ENCODE results near the gene DAGLB. TPM values are rescaled to one million over a fixed set of nuclear protein-coding genes. Genes with fewer than 3 reads are reported as not detected.
"Not testable (repeated sequence)": the region's sequence is repeated elsewhere in the genome, so short reads cannot be mapped to it uniquely, and the experiment has no call there.

The DAGLB gene
- total RNA-seq, 1 donor from 2014 or later = 27.2 TPM

GRCh38 chr7:6385909-6386560 lies 61.7 kb downstream of the DAGLB start:
- H3K4me1 Mint-ChIP-seq (ENCODE audit: unreplicated experiment) = peaks cover 32% of the 10 kb centered on the region
- H3K36me3 Mint-ChIP-seq (ENCODE audit: low read depth, unreplicated experiment) = peaks cover 5% of the 10 kb centered on the region
- TF ChIP-seq CTCF (IDR thresholded peaks at IDR 0.05; ENCODE audit: unreplicated experiment) = no peak
- no peaks in the 10 kb centered on the region for H3K9me3 Mint-ChIP-seq (ENCODE audit: unreplicated experiment)
- no peak for DNase-seq (ENCODE audit: low spot score)
- no peak overlapping the region for H3K4me3 Mint-ChIP-seq (ENCODE audit: unreplicated experiment)
- H3K27me3 Mint-ChIP-seq (ENCODE audit: unreplicated experiment) = peaks cover 6% of the 10 kb centered on the region
- no peak overlapping the region for H3K27ac Mint-ChIP-seq (ENCODE audit: unreplicated experiment)

DNA sequence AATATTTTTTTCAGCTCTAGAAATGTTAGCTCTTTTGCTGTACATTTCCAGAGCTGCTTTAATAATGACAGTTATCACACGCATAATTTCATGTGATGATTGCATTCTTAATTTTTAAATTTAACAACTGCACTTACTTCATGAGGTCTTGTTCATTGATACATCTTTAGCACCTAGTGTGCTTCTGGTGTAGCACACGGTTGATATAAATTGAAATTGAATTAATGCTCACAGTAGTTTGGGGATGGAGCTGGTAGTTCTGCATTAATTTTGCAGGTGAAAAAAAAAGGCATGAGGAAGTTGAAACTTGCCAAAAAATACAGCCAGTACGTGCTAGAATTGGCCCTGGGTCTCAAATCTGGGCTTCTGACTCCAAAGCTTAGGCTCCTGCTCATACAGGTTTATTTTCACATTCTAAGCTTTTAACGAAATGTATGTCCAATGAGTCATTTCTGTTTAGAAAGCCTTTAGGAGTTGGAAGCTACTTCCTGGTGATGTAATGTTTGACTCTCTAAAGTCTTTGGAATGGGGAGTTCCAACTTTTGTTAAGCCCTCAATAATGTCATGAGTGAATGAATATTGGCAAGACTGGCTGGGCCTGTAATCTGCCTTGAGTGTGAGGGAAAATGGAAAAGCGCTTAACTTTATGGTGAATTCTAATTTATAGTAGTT lies 62.5 kb downstream of the DAGLB start:
- DNase-seq (ENCODE audit: low spot score) = no peak
- Mint-ChIP-seq H3K9me3 (ENCODE audit: unreplicated experiment) (no peaks in the 10 kb centered on the region), H3K4me1 (ENCODE audit: unreplicated experiment) (peaks cover 37% of the 10 kb centered on the region), H3K4me3 (ENCODE audit: unreplicated experiment) (no peak overlapping the region), H3K27me3 (ENCODE audit: unreplicated experiment) (peaks cover 6% of the 10 kb centered on the region), H3K36me3 (ENCODE audit: low read depth, unreplicated experiment) (peaks cover 7% of the 10 kb centered on the region), H3K27ac (ENCODE audit: unreplicated experiment) (peak overlapping the region; percentile 74)
- TF ChIP-seq CTCF (IDR thresholded peaks at IDR 0.05; ENCODE audit: unreplicated experiment) = no peak

DNA sequence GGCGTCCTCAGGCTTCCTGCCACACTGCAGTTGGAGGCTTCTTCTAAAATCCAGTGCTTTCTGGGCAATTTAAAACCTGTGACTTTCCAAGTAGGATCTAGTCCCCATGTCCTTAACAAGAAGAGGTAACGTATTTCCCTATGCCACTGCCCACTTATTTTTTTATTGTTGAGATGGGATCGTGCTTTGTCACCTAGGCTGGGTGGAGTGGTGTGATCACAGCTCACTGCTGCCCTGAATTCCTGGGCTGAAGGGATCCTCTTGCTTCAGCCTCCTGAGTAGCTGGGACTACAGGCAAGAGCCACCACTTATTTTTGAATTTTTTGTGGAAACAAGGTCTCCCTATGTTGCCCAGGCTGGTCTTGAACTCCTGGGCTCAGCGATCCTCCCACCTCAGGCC lies 63.4 kb downstream of the DAGLB start:
- no peak for DNase-seq (ENCODE audit: low spot score)
- H3K4me3 Mint-ChIP-seq (ENCODE audit: unreplicated experiment) = no peak overlapping the region
- peaks cover 43% of the 10 kb centered on the region for H3K4me1 Mint-ChIP-seq (ENCODE audit: unreplicated experiment)
- TF ChIP-seq CTCF (IDR thresholded peaks at IDR 0.05; ENCODE audit: unreplicated experiment) = no peak
- H3K27me3 Mint-ChIP-seq (ENCODE audit: unreplicated experiment) = peaks cover 6% of the 10 kb centered on the region
- H3K36me3 Mint-ChIP-seq (ENCODE audit: low read depth, unreplicated experiment) = peaks cover 11% of the 10 kb centered on the region
- H3K9me3 Mint-ChIP-seq (ENCODE audit: unreplicated experiment) = no peaks in the 10 kb centered on the region
- peak overlapping the region; percentile 67 for H3K27ac Mint-ChIP-seq (ENCODE audit: unreplicated experiment)

DNA sequence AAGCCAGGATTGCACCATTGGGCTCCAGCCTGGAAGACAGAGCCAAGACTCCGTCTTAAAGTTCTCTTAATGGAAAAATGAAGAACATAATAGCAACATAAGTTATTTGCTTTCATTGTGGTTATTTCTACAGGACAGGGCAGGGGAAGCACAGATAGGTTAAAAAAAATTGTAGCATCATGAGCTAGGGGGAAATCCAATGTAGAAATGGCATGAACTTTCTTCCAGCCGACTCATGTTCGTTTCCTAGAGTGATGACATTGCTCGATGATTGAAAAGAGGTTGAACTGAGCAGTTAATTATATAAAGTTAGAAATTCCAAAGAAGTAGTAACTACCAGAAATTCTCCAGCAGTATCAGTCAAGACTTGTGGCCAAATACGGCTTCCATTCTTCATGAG lies 64.9 kb downstream of the DAGLB start:
- Mint-ChIP-seq H3K4me3 (ENCODE audit: unreplicated experiment) (no peak overlapping the region), H3K9me3 (ENCODE audit: unreplicated experiment) (no peaks in the 10 kb centered on the region), H3K27ac (ENCODE audit: unreplicated experiment) (no peak overlapping the region), H3K27me3 (ENCODE audit: unreplicated experiment) (peaks cover 6% of the 10 kb centered on the region), H3K36me3 (ENCODE audit: low read depth, unreplicated experiment) (peaks cover 10% of the 10 kb centered on the region), H3K4me1 (ENCODE audit: unreplicated experiment) (peaks cover 51% of the 10 kb centered on the region)
- no peak for DNase-seq (ENCODE audit: low spot score)
- no peak for TF ChIP-seq CTCF (IDR thresholded peaks at IDR 0.05; ENCODE audit: unreplicated experiment)

- not testable (repeated sequence) for H3K4me3 Mint-ChIP-seq (ENCODE audit: unreplicated experiment); H3K27me3 Mint-ChIP-seq (ENCODE audit: unreplicated experiment)
- H3K4me1 Mint-ChIP-seq (ENCODE audit: unreplicated experiment) = peaks cover 56% of the 10 kb centered on the region
Measured at GRCh38 chr7:6381846-6382245, 65.9 kb downstream of the DAGLB start.

More at GRCh38 chr7:6381846-6382245, 65.9 kb downstream of the DAGLB start:
- not testable (repeated sequence) for H3K9me3 Mint-ChIP-seq (ENCODE audit: unreplicated experiment); DNase-seq (ENCODE audit: low spot score); H3K27ac Mint-ChIP-seq (ENCODE audit: unreplicated experiment)
- peaks cover 10% of the 10 kb centered on the region for H3K36me3 Mint-ChIP-seq (ENCODE audit: low read depth, unreplicated experiment)
